ENCODE measurements around the gene UTS2R. TPM values are rescaled to one million over a fixed set of nuclear protein-coding genes. Genes with fewer than 3 reads are reported as not detected.

Gene UTS2R
- total and polyA plus RNA-seq, 3 experiments from 2014 or later: not detected

GRCh38 chr17:82391496-82392066, 20.0 kb downstream of the UTS2R start:
- H3K9me3 ChIP-seq (ENCODE audit: low read length): no peaks in the 10 kb centered on the region
- no peaks in the 10 kb centered on the region for H3K36me3 ChIP-seq (ENCODE audit: insufficient read depth, low read length)
- DNase-seq: no peak
- Mint-ChIP-seq H3K27me3 (peaks cover 0 to 7% of the 10 kb centered on the region in 2 donors), H3K9me3 (no peaks in the 10 kb centered on the region), H3K4me3 (no peak overlapping the region), H3K27ac (no peak overlapping the region), H3K36me3 (peaks cover 0 to 38% (median 3%) of the 10 kb centered on the region in 3 donors), H3K4me1 (peaks cover 0 to 7% (median 2%) of the 10 kb centered on the region in 3 donors)
- CTCF ChIA-PET: no interaction called here
- H3K27ac ChIP-seq (ENCODE audit: low read depth, low read length): no peak overlapping the region
- no peaks in the 10 kb centered on the region for H3K27me3 ChIP-seq (ENCODE audit: insufficient read depth, low read length, poor library complexity, severe bottlenecking)
- H3K4me3 ChIP-seq (ENCODE audit: low read length): no peak overlapping the region
- POLR2A ChIA-PET: no interaction called here
- no peaks in the 10 kb centered on the region for H3K4me1 ChIP-seq (ENCODE audit: insufficient read depth, low read length)

GRCh38 chr17:82392209-82392920, 20.8 kb downstream of the UTS2R start:
- H3K9me3 Mint-ChIP-seq: no peaks in the 10 kb centered on the region
- H3K4me1 Mint-ChIP-seq: peaks cover 0 to 5% (median 2%) of the 10 kb centered on the region in 3 donors
- Histone ChIP-seq H3K27ac (ENCODE audit: low read depth, low read length) (no peak overlapping the region), H3K27me3 (ENCODE audit: insufficient read depth, low read length, poor library complexity, severe bottlenecking) (no peaks in the 10 kb centered on the region), H3K4me1 (ENCODE audit: insufficient read depth, low read length) (no peaks in the 10 kb centered on the region), H3K9me3 (ENCODE audit: low read length) (no peaks in the 10 kb centered on the region), H3K4me3 (ENCODE audit: low read length) (no peak overlapping the region), H3K36me3 (ENCODE audit: insufficient read depth, low read length) (no peaks in the 10 kb centered on the region)
- no peak for DNase-seq
- peak overlapping the region in 1 of 7 donors; percentile 27 for H3K4me3 Mint-ChIP-seq
- CTCF ChIA-PET: no interaction called here
- POLR2A ChIA-PET: no interaction called here
- peaks cover 0 to 41% (median 3%) of the 10 kb centered on the region in 3 donors for H3K36me3 Mint-ChIP-seq
- H3K27me3 Mint-ChIP-seq: peaks cover 0 to 4% of the 10 kb centered on the region in 2 donors
- no peak overlapping the region for H3K27ac Mint-ChIP-seq

DNA sequence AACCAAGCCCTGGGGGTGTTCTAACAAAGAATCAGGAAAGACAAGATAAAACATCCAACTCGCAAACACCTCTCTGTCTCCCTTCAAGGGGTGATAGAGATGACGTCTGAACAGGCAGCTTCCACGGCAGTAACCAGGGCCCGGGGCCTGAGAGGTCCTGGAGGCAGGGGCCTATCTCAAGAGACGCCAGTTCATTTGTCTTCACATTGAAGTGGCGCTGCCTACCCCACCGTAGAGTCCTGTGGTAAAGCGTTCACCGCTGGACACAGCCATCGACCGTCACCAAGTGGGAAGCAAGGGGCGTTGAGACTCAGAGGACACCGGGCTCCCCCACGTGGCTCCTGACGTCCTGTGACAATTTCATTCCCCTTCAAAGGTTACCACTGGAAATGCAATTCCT, 21.4 kb downstream of the UTS2R start:
- Mint-ChIP-seq H3K4me1 (no peaks in the 10 kb centered on the region), H3K36me3 (peaks cover 0 to 43% (median 3%) of the 10 kb centered on the region in 3 donors), H3K9me3 (no peaks in the 10 kb centered on the region)

DNA sequence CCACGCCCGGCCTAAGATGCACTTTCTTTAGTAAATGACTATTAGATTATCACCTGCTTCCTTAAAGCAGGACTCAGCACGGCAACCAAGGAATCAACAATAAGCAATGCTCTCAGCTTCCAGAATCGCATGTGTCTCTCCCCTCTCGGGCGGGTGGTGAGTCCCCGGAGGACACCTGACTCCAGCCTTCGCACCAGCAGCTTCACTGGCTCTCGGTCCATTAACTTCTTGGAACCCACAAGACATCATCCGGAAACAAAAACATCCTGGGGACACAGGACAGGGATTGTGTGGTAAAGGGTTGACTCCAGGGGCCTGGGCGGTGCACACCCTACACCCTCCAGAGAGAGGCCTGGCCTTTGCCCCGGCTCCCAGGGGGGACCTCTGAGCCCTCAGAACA, 22.7 kb downstream of the UTS2R start:
- no peak overlapping the region for H3K4me3 Mint-ChIP-seq
- H3K27me3 Mint-ChIP-seq: no peaks in the 10 kb centered on the region
- no peak overlapping the region for H3K27ac Mint-ChIP-seq
- peaks cover 0 to 43% (median 3%) of the 10 kb centered on the region in 3 donors for H3K36me3 Mint-ChIP-seq
- no peaks in the 10 kb centered on the region for H3K4me1 Mint-ChIP-seq
- Histone ChIP-seq H3K4me3 (ENCODE audit: low read length) (no peak overlapping the region), H3K27ac (ENCODE audit: low read depth, low read length) (no peak overlapping the region), H3K27me3 (ENCODE audit: insufficient read depth, low read length, poor library complexity, severe bottlenecking) (no peaks in the 10 kb centered on the region), H3K9me3 (ENCODE audit: low read length) (no peaks in the 10 kb centered on the region), H3K36me3 (ENCODE audit: insufficient read depth, low read length) (no peaks in the 10 kb centered on the region), H3K4me1 (ENCODE audit: insufficient read depth, low read length) (no peaks in the 10 kb centered on the region)
- no peaks in the 10 kb centered on the region for H3K9me3 Mint-ChIP-seq
- ChIA-PET POLR2A (no interaction called here), CTCF (no interaction called here)
- no peak for DNase-seq

More for the DNA sequence above, 21.4 kb downstream of the UTS2R start:
- ChIA-PET POLR2A (no interaction called here), CTCF (no interaction called here)
- Histone ChIP-seq H3K27ac (ENCODE audit: low read depth, low read length) (no peak overlapping the region), H3K4me3 (ENCODE audit: low read length) (no peak overlapping the region), H3K9me3 (ENCODE audit: low read length) (no peaks in the 10 kb centered on the region), H3K4me1 (ENCODE audit: insufficient read depth, low read length) (no peaks in the 10 kb centered on the region), H3K27me3 (ENCODE audit: insufficient read depth, low read length, poor library complexity, severe bottlenecking) (no peaks in the 10 kb centered on the region), H3K36me3 (ENCODE audit: insufficient read depth, low read length) (no peaks in the 10 kb centered on the region)
- Mint-ChIP-seq H3K27me3 (no peaks in the 10 kb centered on the region), H3K27ac (no peak overlapping the region), H3K4me3 (no peak overlapping the region)
- DNase-seq: no peak

GRCh38 chr17:82396601-82397435, 25.3 kb downstream of the UTS2R start:
- H3K9me3 ChIP-seq (ENCODE audit: low read length): no peaks in the 10 kb centered on the region
- H3K27me3 ChIP-seq (ENCODE audit: insufficient read depth, low read length, poor library complexity, severe bottlenecking): no peaks in the 10 kb centered on the region
- no peak for DNase-seq
- Mint-ChIP-seq H3K9me3 (no peaks in the 10 kb centered on the region), H3K27ac (peak overlapping the region in 1 of 8 donors; percentile 69), H3K36me3 (peaks cover 0 to 47% (median 5%) of the 10 kb centered on the region in 3 donors), H3K27me3 (no peaks in the 10 kb centered on the region), H3K4me1 (peaks cover 10 to 16% (median 13%) of the 10 kb centered on the region in 3 donors), H3K4me3 (no peak overlapping the region)
- CTCF ChIA-PET: no interaction called here
- H3K4me3 ChIP-seq (ENCODE audit: low read length): no peak overlapping the region
- no peaks in the 10 kb centered on the region for H3K36me3 ChIP-seq (ENCODE audit: insufficient read depth, low read length)
- H3K4me1 ChIP-seq (ENCODE audit: insufficient read depth, low read length): peaks cover 12% of the 10 kb centered on the region
- POLR2A ChIA-PET: no interaction called here
- no peak overlapping the region for H3K27ac ChIP-seq (ENCODE audit: low read depth, low read length)

- Histone ChIP-seq H3K4me3 (ENCODE audit: low read length) (no peak overlapping the region), H3K27ac (ENCODE audit: low read depth, low read length) (no peak overlapping the region), H3K36me3 (ENCODE audit: insufficient read depth, low read length) (peaks cover under 1% of the 10 kb centered on the region), H3K9me3 (ENCODE audit: low read length) (no peaks in the 10 kb centered on the region), H3K4me1 (ENCODE audit: insufficient read depth, low read length) (peaks cover 14% of the 10 kb centered on the region), H3K27me3 (ENCODE audit: insufficient read depth, low read length, poor library complexity, severe bottlenecking) (no peaks in the 10 kb centered on the region)
- H3K4me1 Mint-ChIP-seq: peaks cover 11 to 17% (median 14%) of the 10 kb centered on the region in 3 donors
- CTCF ChIA-PET: no interaction called here
- POLR2A ChIA-PET: no interaction called here
- H3K4me3 Mint-ChIP-seq: no peak overlapping the region
- H3K27ac Mint-ChIP-seq: peak overlapping the region in 1 of 8 donors; percentile 41
- H3K36me3 Mint-ChIP-seq: peaks cover 0 to 40% (median 4%) of the 10 kb centered on the region in 3 donors
- DNase-seq: no peak
- H3K27me3 Mint-ChIP-seq: no peaks in the 10 kb centered on the region
- H3K9me3 Mint-ChIP-seq: no peaks in the 10 kb centered on the region
Measured at GRCh38 chr17:82397449-82398335, 26.1 kb downstream of the UTS2R start.

GRCh38 chr17:82399041-82399441, 27.5 kb downstream of the UTS2R start:
- no peak overlapping the region for H3K4me3 Mint-ChIP-seq
- no peak for DNase-seq
- peaks cover 14% of the 10 kb centered on the region for H3K4me1 ChIP-seq (ENCODE audit: insufficient read depth, low read length)
- no peak overlapping the region for H3K27ac ChIP-seq (ENCODE audit: low read depth, low read length)
- H3K4me3 ChIP-seq (ENCODE audit: low read length): no peak overlapping the region
- H3K4me1 Mint-ChIP-seq: peaks cover 11 to 17% (median 14%) of the 10 kb centered on the region in 3 donors
- no peaks in the 10 kb centered on the region for H3K27me3 ChIP-seq (ENCODE audit: insufficient read depth, low read length, poor library complexity, severe bottlenecking)
- H3K36me3 ChIP-seq (ENCODE audit: insufficient read depth, low read length): peaks cover 7% of the 10 kb centered on the region
- CTCF ChIA-PET: interaction anchor here (0.7 to 2.1 kb wide), 2 partner anchors 46 to 56 kb away, joined by 3 to 6 read pairs; no protein-coding TSS in a partner anchor
- no peaks in the 10 kb centered on the region for H3K27me3 Mint-ChIP-seq
- H3K27ac Mint-ChIP-seq: no peak overlapping the region
- peaks cover 0 to 37% (median 4%) of the 10 kb centered on the region in 3 donors for H3K36me3 Mint-ChIP-seq
- POLR2A ChIA-PET: no interaction called here
- H3K9me3 Mint-ChIP-seq: no peaks in the 10 kb centered on the region
- no peaks in the 10 kb centered on the region for H3K9me3 ChIP-seq (ENCODE audit: low read length)
